HG03039 (cell line): ENCODE data around the gene RPS6KA5.
"Not testable (repeated sequence)": the region's sequence is repeated elsewhere in the genome, so short reads cannot be mapped to it uniquely, and the experiment has no call there.

Experiments used
- ATAC-seq: cut with Tn5 transposase; IDR thresholded peaks from one replicate; pipeline ENCODE4 v1.9.1; 2021; ENCODE audit warnings: mild to moderate bottlenecking, moderate library complexity; ENCODE audit not compliant: unreplicated experiment

Gene RPS6KA5

DNA sequence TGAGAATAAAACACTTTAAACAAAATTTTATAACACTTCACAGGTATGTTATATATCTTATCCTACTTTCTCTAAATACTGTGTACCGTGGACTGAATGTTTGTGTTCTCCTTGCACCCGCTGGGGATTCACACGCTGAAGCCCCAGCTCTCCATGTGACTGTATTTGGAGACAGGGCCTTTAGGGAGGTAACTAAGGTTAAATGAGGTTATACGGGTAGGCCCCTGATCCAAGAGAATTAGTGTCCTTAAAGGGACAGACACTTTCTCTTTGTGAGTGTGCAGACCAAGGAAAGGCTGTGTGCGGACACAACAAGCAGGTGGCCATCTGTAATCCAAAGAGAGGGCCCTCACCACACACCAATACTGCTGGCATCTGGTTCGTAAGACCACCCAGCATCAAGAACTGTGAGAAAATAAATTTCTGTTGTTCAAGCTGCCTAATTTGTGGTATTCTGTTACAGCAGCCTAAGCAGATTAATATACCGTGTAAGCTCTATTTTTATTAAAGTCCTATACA lies 174.1 kb downstream of the RPS6KA5 start:
- no peak for ATAC-seq

DNA sequence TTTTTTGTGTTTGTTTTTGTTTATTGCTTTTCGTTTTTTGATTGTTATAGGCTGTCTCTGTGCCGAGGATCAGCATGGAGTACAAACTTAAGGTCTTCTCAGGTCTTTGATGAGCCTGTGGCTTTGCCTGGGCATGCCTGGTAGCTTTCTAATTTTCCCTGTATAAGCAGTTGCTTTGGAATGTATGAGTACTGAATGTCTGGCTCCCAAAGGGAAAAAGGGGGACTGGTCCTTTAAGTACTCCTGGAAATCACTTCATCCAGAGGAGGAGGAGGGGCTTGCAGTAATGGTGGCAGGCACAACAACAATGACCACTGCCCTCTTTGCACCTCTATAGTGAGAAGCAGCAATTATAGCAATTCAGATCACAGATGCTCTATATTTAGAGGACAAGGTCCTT lies 176.7 kb downstream of the RPS6KA5 start:
- no peak for ATAC-seq

DNA sequence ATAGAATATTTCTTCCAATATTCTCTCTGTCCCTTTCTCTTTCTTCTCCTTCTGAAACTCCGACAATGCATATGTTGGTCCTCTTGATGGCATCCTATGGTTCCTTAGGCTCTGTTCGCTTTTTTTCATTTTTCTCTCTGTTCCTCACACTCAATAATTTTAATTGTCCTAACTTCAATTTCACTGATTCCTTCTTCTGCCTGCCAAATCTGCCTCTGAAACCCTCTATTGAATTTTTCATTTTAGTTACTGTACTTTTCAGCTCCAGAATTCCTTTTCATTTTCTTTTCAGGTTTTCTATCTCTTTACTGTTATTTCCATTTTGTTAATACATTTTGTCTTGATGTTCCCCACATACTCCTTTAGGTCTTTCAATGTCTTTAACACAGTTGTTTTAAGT lies 177.2 kb downstream of the RPS6KA5 start:
- ATAC-seq = no peak

DNA sequence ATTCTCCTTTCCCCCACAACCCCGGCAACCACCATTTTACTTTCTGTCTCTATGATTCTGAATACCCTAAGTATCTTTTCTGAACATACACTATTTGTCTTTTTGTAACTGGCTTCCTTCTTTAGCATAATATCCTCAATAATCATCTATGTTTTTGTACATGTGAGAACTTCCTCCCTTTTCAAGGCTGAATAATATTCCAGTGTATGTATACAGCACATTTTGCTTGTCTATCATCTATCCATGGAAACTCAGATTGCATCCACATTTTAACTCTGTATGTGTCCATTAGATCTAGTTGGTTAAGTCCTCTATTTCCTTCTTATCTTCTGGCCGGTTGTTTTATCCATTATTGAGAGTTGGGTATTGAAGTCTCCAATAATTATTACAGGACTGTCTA lies 180.2 kb downstream of the RPS6KA5 start:
- ATAC-seq = no peak

- ATAC-seq = no peak
These were observed 185.8 kb downstream of the RPS6KA5 start for GRCh38 chr14:90874599-90874998.

GRCh38 chr14:90871605-90872233 lies 188.7 kb downstream of the RPS6KA5 start:
- ATAC-seq = no peak

- ATAC-seq = no peak
These were observed 189.4 kb downstream of the RPS6KA5 start for GRCh38 chr14:90870950-90871604.

GRCh38 chr14:90867501-90867900 lies 192.9 kb downstream of the RPS6KA5 start:
- no peak for ATAC-seq

DNA sequence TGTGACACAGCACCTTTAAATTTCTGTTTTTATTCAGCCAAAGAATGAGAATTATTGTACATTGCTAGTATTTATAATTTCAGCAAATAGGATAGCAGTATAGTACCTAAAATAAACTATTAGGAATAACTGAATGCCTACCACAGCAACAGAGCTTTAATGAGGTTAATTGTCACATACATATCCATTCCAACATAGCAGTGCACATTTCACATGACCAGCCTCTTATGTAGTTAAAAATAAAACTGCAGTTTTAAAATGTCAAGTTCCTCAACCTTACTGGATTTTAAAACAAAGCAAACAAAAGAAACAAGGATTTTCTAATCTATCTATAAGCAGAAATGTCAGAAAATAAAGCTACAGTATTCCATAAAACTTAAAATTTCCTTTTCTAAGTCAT lies 193.6 kb downstream of the RPS6KA5 start:
- ATAC-seq = no peak

- no peak for ATAC-seq
These were observed 195.7 kb downstream of the RPS6KA5 start for GRCh38 chr14:90864741-90865140.

- ATAC-seq = no peak
These were observed 201.9 kb downstream of the RPS6KA5 start for GRCh38 chr14:90858511-90858910.

DNA sequence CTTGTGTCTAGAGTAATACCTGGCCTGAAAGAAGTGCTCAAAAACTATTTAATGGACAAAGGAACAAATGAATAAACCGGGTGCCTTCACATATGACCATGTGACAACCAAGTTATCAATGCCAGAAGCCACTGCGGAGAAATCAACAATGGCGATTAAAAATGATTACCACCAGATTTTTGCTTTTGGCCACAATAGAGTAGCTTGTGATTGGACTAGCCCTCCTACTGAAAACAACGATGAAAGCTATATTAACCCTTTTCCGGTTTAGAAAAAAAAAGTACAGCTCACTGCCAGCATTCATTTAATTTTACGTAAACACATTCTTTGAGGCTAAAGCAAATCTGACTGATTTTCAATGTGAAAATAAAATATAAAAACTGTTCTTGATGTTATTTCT lies 202.6 kb downstream of the RPS6KA5 start:
- ATAC-seq = no peak

GRCh38 chr14:90856115-90856514 lies 204.3 kb downstream of the RPS6KA5 start:
- ATAC-seq = not testable (repeated sequence)

DNA sequence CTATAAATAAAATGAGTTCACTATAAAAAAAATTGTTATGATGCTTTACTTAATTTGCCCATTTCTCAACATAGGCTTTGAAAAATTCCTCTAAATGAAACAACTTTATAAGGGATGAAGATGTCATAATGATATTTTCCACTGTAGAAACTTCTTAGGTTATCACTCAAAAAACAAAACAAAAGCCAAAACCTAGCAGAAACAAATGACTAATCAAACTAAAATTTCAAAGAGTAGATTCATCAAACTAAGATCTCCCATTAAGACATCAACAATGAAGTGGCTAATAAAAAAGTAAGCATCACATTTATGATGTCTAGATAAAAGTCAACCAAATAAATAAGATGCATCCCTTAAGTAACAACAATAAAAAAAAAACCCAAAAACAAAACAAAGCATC lies 207.3 kb downstream of the RPS6KA5 start:
- no peak for ATAC-seq

DNA sequence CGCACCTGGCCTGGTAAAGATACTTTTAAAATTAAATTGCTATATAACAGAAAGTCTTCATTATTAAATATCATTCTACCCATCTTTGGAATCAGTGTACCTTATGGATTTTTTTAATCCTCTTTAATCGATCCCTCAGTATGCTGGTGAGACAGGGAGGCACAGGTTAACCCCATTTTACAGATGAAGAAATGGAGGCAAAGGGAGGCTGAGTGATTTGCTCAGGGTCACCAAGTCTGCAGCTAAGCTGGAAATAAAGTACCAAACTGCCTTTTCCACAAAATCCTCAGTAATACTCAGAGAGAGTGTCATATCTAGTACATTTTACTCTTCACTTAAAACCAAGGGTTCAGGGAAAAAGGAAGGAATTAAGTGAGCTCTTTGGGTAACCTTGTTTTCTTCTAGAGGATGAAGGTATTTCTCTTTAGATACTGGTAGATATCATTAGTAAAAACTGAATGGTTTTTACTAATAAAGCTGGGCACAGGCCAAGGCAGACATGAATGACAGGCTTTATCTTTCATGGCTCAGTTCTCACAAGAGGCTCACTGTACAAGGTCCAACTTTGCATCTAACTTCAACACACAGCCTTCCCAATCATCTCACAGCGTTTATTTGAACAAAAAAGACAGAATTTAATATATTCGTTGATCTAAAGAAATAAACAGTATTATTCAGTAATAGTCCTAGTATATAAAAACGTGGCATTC lies 209.0 kb downstream of the RPS6KA5 start:
- ATAC-seq = no peak

- ATAC-seq = no peak
These were observed 210.0 kb downstream of the RPS6KA5 start for GRCh38 chr14:90850487-90850886.

- no peak for ATAC-seq
These were observed 210.5 kb downstream of the RPS6KA5 start for GRCh38 chr14:90849787-90850444.

DNA sequence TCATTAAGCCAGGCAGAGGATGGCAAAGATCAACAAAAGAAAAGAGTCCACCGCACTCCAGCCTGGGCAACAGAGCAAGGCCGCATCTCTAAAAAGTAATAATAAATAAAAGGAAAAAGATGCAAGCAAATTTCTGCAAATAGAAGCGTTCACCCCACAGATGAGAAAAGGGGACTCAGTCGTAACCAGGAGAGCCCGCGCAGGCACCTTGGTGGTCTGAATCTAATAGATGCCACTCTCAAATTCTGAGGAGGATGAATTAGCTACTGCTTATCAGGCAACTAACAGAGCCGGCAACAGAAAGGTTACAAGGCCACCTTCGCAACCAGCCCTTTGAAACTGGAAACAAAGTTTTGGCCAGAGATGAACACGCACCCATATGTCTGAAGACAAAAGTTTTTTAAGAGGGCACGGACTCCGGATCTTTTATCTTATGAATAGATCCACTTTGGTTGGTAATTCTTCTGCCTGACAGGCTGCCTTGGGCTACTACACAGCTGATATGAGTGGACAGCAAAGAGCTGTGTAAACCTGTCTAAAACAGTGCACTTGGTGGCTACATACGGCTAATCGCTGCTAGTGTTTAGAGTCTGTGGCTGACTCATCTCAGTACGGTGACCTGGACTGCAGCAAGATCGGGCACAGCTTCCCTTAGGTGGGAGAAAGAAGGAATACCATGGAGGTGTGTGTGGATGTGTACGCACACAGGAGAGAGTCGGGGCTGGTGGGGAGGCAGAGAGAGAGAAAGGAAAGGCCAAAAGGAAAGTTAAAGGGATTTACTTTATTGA lies 211.3 kb downstream of the RPS6KA5 start:
- ATAC-seq = no peak

GRCh38 chr14:90846511-90846910 lies 213.9 kb downstream of the RPS6KA5 start:
- no peak for ATAC-seq

- ATAC-seq = no peak
These were observed 216.1 kb downstream of the RPS6KA5 start for GRCh38 chr14:90844321-90844720.

- ATAC-seq = no peak
These were observed 217.7 kb downstream of the RPS6KA5 start for GRCh38 chr14:90842726-90843125.
